ENCODE data around the gene TCHHL1.
A peak's percentile ranks its signal among the peaks of the same experiment; 100 is the strongest.

The TCHHL1 gene

DNA sequence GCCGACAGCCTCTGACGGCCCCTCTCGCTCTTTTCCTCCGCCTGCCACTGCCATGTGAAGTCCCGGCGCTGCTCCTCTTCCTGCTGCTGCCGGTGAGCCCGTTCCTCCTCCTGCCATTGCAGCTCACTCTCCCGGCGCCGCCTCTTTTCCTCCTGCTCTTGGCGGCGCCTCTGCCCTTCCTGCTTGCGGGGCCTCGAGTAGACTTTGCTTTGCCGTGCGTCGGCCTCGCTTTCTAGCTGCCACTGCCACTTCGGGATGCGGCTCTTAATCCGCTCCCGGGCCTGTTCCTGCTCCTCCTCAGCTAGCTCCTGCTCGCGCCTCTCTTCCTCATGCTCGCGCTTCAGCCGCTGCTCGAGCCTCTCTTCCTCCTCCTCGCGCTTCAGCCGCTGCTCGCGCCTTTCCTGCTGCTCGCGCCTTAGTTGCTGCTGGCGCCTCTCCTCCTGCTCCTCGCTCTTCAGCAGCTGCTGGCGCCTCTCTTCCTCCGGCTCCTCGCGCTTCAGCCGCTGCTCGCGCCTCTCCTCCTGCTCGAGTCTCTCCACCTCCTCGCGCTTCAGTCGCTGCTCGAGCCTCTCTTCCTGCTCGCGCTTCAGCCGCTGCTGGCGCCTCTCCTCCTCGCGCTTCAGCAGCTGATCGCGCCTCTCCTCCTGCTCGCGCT is 22.1 kb upstream of the TCHHL1 start:
- 48% methylated on average over 60 of the region's 60 CpGs for WGBS
- H3K9me3 ChIP-seq (ENCODE audit: insufficient read depth, low read depth, low read length): peaks cover 44% of the 10 kb centered on the region; the same call in 1 of the 2 replicates
- H3K36me3 ChIP-seq (ENCODE audit: insufficient read depth, low read length): no peaks in the 10 kb centered on the region
- no peak overlapping the region for H3K27ac ChIP-seq (ENCODE audit: low read depth, low read length)
- H3K9ac ChIP-seq (ENCODE audit: low read depth, low read length): peak overlapping the region; percentile 12; the same call in 1 of the 2 replicates
- H3K4me1 ChIP-seq (ENCODE audit: insufficient read depth, low read length): peaks cover 5% of the 10 kb centered on the region; the same call in 1 of the 2 replicates
- peak overlapping the region; percentile 33 for H3K4me3 ChIP-seq (ENCODE audit: low read length)
- H3K27me3 ChIP-seq (ENCODE audit: insufficient read depth, low read length): peaks cover 100% of the 10 kb centered on the region

DNA sequence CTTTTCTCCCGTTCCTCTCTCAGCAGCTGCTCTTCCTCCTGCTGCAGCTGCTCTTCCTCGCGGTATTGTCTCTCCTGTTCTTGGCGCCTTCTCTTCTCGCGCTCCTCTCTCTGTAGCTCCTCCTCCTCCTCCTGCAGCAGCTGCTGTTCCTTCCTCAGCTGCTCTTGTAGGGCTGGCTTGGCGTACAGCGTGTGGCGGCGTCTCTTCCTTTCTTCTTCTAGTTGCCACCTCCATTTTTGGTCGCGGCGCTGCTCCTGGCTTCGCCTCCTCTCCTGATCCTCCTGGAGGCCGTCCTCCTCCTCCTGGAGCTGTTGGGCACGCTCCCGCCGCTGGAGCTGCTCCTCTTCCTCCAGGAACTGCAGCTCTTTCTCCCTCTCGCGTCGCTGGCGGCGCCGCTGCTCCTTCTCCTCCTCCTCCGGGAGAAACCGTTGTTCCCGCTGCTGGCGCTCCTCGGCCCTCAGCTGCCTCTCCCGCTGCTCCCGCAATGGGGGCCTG is 21.5 kb upstream of the TCHHL1 start:
- 61% methylated on average over 31 of the region's 31 CpGs for WGBS
- no peak overlapping the region for H3K27ac ChIP-seq (ENCODE audit: low read depth, low read length)
- peak overlapping the region; percentile 33 for H3K4me3 ChIP-seq (ENCODE audit: low read length)
- H3K27me3 ChIP-seq (ENCODE audit: insufficient read depth, low read length): peaks cover 100% of the 10 kb centered on the region
- H3K4me1 ChIP-seq (ENCODE audit: insufficient read depth, low read length): peaks cover 5% of the 10 kb centered on the region; the same call in 1 of the 2 replicates
- no peaks in the 10 kb centered on the region for H3K36me3 ChIP-seq (ENCODE audit: insufficient read depth, low read length)
- H3K9ac ChIP-seq (ENCODE audit: low read depth, low read length): no peak overlapping the region
- peaks cover 44% of the 10 kb centered on the region; the same call in 1 of the 2 replicates for H3K9me3 ChIP-seq (ENCODE audit: insufficient read depth, low read depth, low read length)

DNA sequence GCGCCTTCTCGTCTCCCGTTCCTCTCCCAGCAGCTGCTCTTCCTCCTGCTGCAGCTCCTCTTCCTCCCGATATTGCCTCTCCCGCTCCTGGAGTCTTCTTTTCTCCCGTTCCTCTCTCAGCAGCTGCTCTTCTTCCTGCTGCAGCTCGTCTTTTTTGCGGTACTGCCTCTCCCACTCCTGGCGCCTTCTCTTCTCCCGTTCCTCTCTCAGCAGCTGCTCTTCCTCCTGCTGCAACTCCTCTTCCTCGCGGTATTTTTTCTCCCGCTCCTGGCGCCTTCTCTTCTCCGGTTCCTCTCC is 21.1 kb upstream of the TCHHL1 start:
- Histone ChIP-seq H3K36me3 (ENCODE audit: insufficient read depth, low read length) (no peaks in the 10 kb centered on the region), H3K9me3 (ENCODE audit: insufficient read depth, low read depth, low read length) (peaks cover 44% of the 10 kb centered on the region; the same call in 1 of the 2 replicates), H3K27ac (ENCODE audit: low read depth, low read length) (no peak overlapping the region), H3K9ac (ENCODE audit: low read depth, low read length) (no peak overlapping the region), H3K4me1 (ENCODE audit: insufficient read depth, low read length) (peaks cover 5% of the 10 kb centered on the region; the same call in 1 of the 2 replicates), H3K27me3 (ENCODE audit: insufficient read depth, low read length) (peaks cover 100% of the 10 kb centered on the region), H3K4me3 (ENCODE audit: low read length) (peak overlapping the region; percentile 33; the same call in 1 of the 2 replicates)
- 83% methylated on average over 15 of the region's 15 CpGs for WGBS

DNA sequence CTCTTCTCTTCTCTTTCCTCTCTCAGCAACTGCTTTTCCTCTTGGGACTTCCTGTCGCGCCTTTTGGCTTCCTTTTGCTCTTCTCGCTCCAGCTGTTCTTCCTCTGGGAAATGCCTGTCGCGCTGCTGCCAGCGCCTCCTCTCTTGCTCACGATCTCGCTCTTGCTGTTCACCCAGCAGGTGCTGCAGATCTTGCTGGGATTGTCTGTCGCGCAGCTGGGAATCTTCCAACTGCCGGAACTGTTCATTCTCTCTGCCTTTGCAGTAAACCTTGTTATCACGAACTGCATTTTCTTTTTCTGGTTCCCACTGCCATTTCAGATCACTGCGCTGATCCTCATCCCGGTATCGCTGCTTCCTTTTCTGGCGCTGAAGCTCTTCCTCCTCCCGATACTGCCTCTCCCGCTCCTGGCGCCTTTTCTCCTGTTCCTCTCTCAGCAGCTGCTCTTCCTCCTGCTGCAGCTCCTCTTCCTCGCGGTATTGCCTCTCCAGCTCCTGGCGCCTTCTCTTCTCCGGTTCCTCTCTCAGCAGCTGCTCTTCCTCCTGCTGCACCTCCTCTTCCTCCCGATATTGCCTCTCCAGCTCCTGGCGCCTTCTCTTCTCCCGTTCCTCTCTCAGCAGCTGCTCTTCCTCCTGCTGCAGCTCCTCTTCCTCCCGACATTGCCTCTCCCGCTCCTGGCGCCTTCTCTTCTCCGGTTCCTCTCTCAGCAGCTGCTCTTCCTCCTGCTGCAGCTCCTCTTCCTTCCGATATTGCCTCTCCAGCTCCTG is 20.6 kb upstream of the TCHHL1 start:
- Histone ChIP-seq H3K27me3 (ENCODE audit: insufficient read depth, low read length) (peaks cover 100% of the 10 kb centered on the region), H3K4me3 (ENCODE audit: low read length) (no peak overlapping the region), H3K4me1 (ENCODE audit: insufficient read depth, low read length) (peaks cover 5% of the 10 kb centered on the region; the same call in 1 of the 2 replicates), H3K36me3 (ENCODE audit: insufficient read depth, low read length) (no peaks in the 10 kb centered on the region), H3K9me3 (ENCODE audit: insufficient read depth, low read depth, low read length) (peaks cover 44% of the 10 kb centered on the region; the same call in 1 of the 2 replicates), H3K9ac (ENCODE audit: low read depth, low read length) (no peak overlapping the region), H3K27ac (ENCODE audit: low read depth, low read length) (no peak overlapping the region)
- WGBS: 75% methylated on average over 31 of the region's 31 CpGs

DNA sequence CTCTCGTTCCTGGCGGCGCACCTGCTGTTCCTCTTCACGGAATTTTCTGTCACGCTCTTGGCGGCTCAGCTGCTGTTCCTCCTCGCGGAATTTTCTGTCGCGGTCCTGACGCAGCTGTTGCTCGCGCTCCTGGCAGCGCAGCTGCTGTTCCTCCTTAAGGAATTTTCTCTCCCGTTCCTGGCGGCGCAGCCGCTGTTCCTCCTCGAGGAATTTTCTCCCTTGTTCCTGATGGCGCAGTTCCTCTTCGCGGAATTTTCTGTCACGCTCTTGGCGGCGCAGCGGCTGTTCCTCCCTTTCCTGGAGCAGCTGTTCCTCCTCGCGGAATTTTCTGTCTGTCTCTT is 20.0 kb upstream of the TCHHL1 start:
- peaks cover 100% of the 10 kb centered on the region for H3K27me3 ChIP-seq (ENCODE audit: insufficient read depth, low read length)
- no peak overlapping the region for H3K4me3 ChIP-seq (ENCODE audit: low read length)
- H3K9ac ChIP-seq (ENCODE audit: low read depth, low read length): no peak overlapping the region
- no peak overlapping the region for H3K27ac ChIP-seq (ENCODE audit: low read depth, low read length)
- 86% methylated on average over 28 of the region's 28 CpGs for WGBS
- H3K9me3 ChIP-seq (ENCODE audit: insufficient read depth, low read depth, low read length): peaks cover 40% of the 10 kb centered on the region; the same call in 1 of the 2 replicates
- H3K4me1 ChIP-seq (ENCODE audit: insufficient read depth, low read length): peaks cover 5% of the 10 kb centered on the region; the same call in 1 of the 2 replicates
- H3K36me3 ChIP-seq (ENCODE audit: insufficient read depth, low read length): no peaks in the 10 kb centered on the region

DNA sequence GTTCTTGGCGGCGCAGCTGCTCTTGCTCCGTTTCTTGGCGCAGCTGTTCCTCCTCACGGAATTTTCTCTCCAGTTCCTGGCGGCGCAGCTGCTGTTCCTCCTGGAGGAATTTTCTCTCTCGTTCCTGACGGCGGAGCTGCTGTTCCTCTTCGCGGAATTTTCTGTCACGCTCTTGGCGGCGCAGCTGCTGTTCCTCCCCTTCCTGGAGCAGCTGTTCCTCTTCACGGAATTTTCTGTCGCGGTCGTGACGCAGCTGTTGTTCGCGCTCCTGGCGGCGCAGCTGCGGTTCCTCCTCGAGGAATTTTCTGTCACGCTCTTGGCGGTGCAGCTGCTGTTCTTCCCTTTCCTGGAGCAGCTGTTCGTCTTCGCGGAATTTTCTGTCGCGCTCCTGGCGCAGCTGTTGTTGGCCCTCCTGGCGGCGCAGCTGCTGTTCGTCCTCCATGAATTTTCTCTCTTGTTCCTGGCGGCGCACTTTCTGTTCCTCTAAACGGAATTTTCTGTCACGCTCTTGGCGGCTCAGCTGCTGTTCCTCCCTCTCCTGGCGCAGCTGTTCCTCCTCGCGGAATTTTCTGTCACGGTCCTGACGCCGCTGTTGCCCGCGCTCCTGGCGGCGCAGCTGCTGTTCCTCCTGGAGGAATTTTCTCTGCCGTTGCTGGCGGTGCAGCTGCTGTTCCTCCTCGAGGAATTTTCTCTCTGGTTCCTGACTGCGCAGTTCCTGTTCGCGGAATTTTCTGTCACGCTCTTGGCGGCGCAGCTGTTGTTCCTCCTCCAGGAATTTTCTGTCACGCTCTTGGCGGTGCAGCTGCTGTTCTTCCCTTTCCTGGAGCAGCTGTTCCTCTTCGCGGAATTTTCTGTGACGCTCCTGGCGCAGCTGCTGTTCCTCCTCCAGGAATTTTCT is 19.4 kb upstream of the TCHHL1 start:
- 67% methylated on average over 67 of the region's 67 CpGs for WGBS
- H3K9ac ChIP-seq (ENCODE audit: low read depth, low read length): no peak overlapping the region
- H3K27me3 ChIP-seq (ENCODE audit: insufficient read depth, low read length): peaks cover 98% of the 10 kb centered on the region
- no peaks in the 10 kb centered on the region for H3K36me3 ChIP-seq (ENCODE audit: insufficient read depth, low read length)
- H3K9me3 ChIP-seq (ENCODE audit: insufficient read depth, low read depth, low read length): peaks cover 35% of the 10 kb centered on the region; the same call in 1 of the 2 replicates
- H3K27ac ChIP-seq (ENCODE audit: low read depth, low read length): no peak overlapping the region
- peaks cover 5% of the 10 kb centered on the region; the same call in 1 of the 2 replicates for H3K4me1 ChIP-seq (ENCODE audit: insufficient read depth, low read length)
- H3K4me3 ChIP-seq (ENCODE audit: low read length): peak overlapping the region; percentile 37

DNA sequence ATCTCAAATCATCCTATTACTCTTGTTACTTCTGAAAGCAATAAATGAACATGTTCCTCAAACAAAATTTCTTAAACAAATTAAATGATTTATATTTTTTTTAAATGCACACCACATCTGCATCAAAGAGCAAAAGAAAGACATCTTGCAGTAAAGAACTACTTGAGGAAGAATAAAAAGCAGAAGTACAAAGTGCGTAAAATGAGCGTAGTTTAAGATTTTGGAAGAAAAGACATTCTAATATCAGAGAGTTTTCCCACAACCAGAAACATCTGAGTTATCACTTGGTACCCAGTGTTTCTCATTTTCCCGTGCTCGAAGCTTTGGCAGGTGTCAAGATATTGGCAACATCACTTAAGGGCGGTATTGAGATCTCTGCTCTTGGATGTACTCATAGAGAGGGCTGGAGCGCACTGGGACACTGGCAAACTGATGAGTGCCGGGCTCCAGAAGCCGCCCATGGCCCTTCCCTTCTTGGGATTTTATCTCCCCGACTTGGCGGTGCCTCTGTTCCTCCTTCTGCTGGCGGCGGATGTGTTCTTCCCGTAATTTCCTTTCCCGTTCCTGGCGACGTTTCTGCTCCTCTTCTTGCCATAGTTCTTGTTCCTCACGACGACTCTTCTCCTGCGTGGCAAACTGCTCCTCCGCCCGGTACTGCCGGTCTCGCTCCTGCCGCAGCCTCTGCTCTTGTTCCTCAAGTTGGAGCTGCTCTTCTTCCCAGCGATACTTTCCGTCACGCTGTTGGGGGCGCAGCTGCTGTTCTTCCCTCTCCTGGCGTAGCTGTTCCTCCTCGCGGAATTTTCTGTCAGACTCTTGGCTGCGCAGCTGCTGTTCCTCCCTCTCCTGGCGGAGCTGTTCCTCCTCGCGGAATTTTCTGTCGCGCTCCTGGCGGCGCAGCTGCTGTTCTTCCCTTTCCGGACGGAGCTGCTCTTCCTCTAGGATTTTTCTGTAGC is 18.4 kb upstream of the TCHHL1 start:
- H3K4me1 ChIP-seq (ENCODE audit: insufficient read depth, low read length): no peaks in the 10 kb centered on the region
- peak overlapping the region; percentile 37; the same call in 1 of the 2 replicates for H3K4me3 ChIP-seq (ENCODE audit: low read length)
- H3K9ac ChIP-seq (ENCODE audit: low read depth, low read length): no peak overlapping the region
- H3K9me3 ChIP-seq (ENCODE audit: insufficient read depth, low read depth, low read length): peaks cover 27% of the 10 kb centered on the region; the same call in 1 of the 2 replicates
- peaks cover 94% of the 10 kb centered on the region for H3K27me3 ChIP-seq (ENCODE audit: insufficient read depth, low read length)
- no peak overlapping the region for H3K27ac ChIP-seq (ENCODE audit: low read depth, low read length)
- WGBS: 57% methylated on average over 41 of the region's 41 CpGs
- no peaks in the 10 kb centered on the region for H3K36me3 ChIP-seq (ENCODE audit: insufficient read depth, low read length)

DNA sequence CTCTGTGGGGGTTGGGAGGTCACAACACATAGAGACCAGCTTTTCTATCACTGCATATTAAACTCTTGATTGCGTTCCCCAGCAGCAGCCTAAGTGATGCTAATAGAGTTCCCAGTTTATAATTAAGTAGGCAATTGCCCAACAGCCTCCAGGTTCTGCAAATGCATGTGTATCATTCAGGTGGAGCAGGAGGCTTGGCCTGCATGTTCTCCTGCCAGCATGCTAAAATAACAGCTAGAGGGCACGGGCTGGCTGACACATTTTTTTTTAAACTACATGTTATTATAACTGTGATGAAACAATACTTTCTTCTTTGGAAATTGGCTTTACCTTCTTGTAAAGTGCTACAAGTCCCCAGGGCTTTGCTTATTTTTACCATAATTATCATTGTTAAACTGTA is 16.0 kb upstream of the TCHHL1 start:
- Histone ChIP-seq H3K27ac (ENCODE audit: low read depth, low read length) (no peak overlapping the region), H3K9ac (ENCODE audit: low read depth, low read length) (no peak overlapping the region), H3K4me1 (ENCODE audit: insufficient read depth, low read length) (no peaks in the 10 kb centered on the region), H3K27me3 (ENCODE audit: insufficient read depth, low read length) (peaks cover 72% of the 10 kb centered on the region), H3K9me3 (ENCODE audit: insufficient read depth, low read depth, low read length) (peaks cover 15% of the 10 kb centered on the region; the same call in 1 of the 2 replicates), H3K4me3 (ENCODE audit: low read length) (no peak overlapping the region), H3K36me3 (ENCODE audit: insufficient read depth, low read length) (no peaks in the 10 kb centered on the region)
- 83% methylated on average over 1 of the region's 2 CpGs for WGBS

DNA sequence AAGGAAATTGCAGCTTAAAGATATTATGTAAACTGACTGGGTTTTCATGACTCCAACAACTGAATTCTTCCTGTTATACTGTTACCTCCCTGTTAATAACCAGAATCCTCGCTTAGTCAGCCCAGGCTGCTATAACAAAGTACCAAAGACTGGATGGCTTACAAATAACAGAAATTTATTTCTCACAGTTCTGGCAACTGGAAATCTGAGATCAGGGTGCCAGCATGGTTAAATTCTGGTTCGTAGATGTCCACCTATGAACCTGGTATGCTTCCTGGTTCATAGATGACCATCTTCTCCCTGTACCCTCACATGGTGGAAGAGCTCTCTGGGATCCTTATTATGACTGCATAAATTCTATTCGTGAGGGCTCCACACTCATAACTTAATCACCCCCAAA is 8.1 kb upstream of the TCHHL1 start:
- Histone ChIP-seq H3K9me3 (ENCODE audit: insufficient read depth, low read depth, low read length) (peaks cover 6% of the 10 kb centered on the region; the same call in 1 of the 2 replicates), H3K9ac (ENCODE audit: low read depth, low read length) (no peak overlapping the region), H3K4me1 (ENCODE audit: insufficient read depth, low read length) (no peaks in the 10 kb centered on the region), H3K27me3 (ENCODE audit: insufficient read depth, low read length) (peaks cover 6% of the 10 kb centered on the region), H3K27ac (ENCODE audit: low read depth, low read length) (no peak overlapping the region), H3K36me3 (ENCODE audit: insufficient read depth, low read length) (no peaks in the 10 kb centered on the region), H3K4me3 (ENCODE audit: low read length) (no peak overlapping the region)
- WGBS: 71% methylated on average over 2 of the region's 3 CpGs

DNA sequence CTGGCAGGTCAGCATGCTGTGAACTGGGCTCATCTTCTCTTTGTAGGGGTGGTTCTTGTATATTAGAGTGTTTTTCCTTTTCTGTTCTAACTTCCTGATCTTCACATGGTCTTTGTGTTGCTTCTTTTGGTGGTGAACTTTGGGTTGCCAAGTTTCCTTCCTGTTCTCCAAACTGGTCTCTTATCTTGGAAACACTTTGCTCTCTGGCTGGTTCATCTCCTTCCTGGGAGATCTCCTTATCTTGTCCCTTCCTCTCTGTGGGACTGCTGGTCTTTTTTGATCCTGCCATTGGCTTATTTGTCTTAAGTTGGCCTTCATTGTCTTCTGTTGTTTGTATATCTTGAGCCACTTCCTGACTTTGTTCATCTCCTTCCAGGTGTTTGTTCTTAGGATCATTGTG is 2.1 kb downstream of the TCHHL1 start:
- Histone ChIP-seq H3K4me3 (ENCODE audit: low read length) (no peak overlapping the region), H3K9me3 (ENCODE audit: insufficient read depth, low read depth, low read length) (peaks cover 7% of the 10 kb centered on the region; the same call in 1 of the 2 replicates), H3K9ac (ENCODE audit: low read depth, low read length) (no peak overlapping the region), H3K36me3 (ENCODE audit: insufficient read depth, low read length) (no peaks in the 10 kb centered on the region), H3K27me3 (ENCODE audit: insufficient read depth, low read length) (peaks cover 3% of the 10 kb centered on the region), H3K27ac (ENCODE audit: low read depth, low read length) (no peak overlapping the region), H3K4me1 (ENCODE audit: insufficient read depth, low read length) (no peaks in the 10 kb centered on the region)
